Islet of Langerhans (tissue), 1 donor: ENCODE data around the gene ARAP3.
"Not testable (repeated sequence)": the region's sequence is repeated elsewhere in the genome, so short reads cannot be mapped to it uniquely, and the experiment has no call there.

ENCODE experiments used
- FAIRE-seq: peaks from one replicate; lab custom pipeline; 2011; peaks lifted over from hg19 to GRCh38; lab: Jason Lieb, UNC

Gene ARAP3

DNA sequence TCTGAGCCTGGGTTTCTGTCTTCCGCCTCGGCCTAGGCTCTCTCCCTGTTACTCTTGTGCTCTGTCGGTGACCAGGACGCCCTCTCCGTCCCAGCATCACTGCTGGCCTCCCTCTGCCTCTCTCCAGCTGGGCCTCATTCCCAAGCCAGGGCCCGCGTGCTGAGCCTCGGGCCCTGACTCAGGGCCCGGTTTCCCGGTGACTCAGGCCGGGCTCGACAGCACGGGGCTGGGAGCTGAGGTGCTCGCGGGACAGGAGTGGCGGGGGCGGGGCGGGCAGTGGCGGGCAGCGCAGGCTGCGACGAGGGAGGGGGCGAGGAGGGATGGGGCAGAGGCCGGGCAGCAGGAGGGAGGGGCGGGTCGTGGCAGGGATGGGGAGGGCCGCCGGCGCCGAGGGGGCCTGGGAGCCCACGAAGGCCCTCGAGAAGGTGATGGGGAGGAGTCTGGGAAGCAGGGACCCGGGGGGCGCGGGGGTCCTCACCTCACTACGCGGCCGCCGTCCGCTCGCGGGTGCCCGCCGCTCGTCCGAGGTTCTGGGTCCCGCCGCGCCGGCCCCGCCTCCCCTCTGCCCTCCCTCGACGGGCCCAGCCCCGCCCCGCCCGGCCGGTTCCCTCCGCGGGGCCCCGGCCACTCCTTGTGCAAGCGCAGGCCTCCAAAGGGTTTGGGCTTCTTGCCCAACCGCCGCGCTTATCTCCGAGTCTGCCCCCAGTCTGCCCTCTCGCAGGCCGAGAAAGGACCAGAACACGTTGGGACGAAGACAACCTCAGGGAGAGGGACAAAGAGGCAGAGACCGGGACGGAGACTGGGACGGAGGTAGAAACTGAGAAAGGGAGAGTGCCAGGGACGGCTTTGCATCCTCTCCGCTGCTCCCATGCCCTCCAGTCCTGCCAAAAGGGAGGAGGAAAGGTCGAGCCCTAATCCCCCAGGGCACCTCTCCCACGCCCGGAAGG, at the start of gene ARAP3:
ARAP3 (minus strand) TSS at position 536 of the 947 bp plus-strand sequence. CDS start 1,744 bp downstream, outside the sequence.
- FAIRE-seq, result no peak

DNA sequence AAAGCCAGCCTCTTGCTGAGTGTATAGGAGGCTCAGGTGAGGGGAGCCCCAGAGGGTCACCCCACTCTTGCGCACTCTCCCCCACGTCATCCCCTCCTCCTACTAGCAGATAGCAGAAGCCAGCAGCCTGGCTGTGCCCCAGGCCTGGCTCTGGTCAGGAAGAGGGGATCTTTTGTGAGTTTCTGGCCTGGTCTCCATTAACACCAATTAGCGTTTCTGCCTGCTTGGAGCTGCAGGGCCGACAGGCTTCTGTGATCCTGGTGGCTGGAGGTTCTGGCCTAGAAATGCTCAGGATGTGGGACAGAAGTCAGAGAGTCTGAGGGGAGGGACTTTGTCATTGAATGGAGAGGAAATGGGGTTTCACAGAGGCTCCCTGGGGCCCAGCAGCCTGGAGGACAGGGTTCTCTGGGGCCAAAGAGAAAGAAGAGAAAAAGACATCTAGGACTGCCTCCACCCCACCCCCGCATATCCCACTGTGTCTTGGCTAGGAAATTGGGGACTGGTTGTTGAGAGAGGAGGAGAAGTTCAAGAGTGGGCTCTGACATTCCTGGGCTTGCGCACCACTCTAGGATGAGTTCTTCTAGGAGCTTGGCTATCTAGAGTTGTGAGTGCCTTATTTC, 47.5 kb upstream of the ARAP3 start:
- no peak for FAIRE-seq

- FAIRE-seq, result no peak
Measured at GRCh38 chr5:141725891-141726290, 43.9 kb upstream of the ARAP3 start.

DNA sequence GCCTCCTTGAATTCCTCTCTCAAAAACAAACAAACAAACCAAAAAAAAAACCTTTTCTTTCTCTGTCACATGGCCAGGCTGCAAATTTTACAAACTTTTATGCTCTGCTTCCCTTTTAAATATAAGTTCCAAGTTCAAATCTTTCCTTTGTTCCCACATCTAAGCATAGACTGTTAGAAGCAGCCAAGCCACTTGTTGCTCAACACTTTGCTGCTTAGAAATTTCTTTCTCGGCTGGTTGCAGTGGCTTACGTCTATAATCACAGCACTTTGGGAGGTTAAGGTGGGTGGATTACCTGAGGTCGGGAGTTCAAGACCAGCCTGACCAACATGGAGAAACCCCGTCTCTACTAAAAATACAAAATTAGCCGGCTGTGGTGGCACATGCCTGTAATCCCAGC, 43.1 kb upstream of the ARAP3 start:
- FAIRE-seq, result not testable (repeated sequence)

GRCh38 chr5:141722266-141722665, 40.2 kb upstream of the ARAP3 start:
- FAIRE-seq, result no peak

GRCh38 chr5:141717043-141717442, 35.0 kb upstream of the ARAP3 start:
- no peak for FAIRE-seq

DNA sequence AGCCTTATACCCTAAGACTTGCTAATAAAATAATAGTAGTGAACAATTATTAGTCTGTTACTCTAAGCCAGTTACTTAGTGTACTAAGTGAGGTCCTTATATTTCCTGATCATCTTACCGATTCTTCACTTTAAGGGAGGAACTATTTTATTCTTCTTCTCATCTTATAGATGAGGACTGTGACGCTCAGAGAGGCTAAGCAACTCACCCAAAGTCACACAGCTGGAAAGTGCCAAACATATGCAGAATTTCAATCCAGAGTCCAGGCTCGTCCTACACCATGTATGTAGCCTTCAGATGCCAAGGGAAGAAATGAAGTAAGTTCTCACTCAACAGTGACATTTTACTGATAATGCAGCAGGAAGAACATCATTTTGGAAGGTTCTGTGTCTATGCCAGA, 34.4 kb upstream of the ARAP3 start:
- no peak for FAIRE-seq

- FAIRE-seq, result no peak
Measured at GRCh38 chr5:141716009-141716408, 34.0 kb upstream of the ARAP3 start.

GRCh38 chr5:141715346-141715905, 33.4 kb upstream of the ARAP3 start:
- FAIRE-seq, result no peak

DNA sequence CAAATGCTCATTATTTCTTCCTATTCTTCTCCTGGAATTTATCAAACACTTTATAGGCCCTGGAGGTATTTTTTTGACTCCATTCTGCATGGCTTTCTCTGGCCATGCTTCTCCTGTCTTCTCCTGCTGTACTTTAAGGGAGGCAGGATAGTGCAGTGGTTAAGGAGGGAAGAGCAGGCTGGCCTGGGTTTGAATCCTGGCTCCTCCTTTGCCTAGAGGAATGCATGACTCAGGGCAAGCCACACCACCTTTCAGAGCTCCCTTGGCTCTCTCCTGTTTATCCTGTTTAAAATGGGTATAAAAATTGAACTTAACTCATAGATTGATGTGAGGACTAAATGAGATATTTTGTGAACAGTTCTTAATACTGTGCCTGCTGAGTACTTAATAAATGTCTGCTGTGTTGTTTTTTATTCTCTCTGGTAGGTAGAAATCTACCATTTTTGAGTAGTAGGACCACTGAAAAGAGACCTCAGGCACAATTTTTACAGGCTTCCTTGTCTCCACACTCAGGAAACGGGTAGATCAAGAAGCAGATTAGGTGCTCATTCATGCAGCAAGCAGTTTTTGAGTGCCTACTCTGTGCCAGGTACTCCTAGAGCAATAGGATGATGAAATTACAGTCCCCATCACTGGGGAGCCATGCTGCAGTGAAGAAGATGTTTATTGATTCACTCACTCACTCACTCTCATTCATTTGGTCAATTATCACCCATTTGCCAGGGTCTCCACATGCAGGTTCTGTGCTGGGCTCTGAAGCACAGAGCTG, 32.7 kb upstream of the ARAP3 start:
- FAIRE-seq, result no peak

DNA sequence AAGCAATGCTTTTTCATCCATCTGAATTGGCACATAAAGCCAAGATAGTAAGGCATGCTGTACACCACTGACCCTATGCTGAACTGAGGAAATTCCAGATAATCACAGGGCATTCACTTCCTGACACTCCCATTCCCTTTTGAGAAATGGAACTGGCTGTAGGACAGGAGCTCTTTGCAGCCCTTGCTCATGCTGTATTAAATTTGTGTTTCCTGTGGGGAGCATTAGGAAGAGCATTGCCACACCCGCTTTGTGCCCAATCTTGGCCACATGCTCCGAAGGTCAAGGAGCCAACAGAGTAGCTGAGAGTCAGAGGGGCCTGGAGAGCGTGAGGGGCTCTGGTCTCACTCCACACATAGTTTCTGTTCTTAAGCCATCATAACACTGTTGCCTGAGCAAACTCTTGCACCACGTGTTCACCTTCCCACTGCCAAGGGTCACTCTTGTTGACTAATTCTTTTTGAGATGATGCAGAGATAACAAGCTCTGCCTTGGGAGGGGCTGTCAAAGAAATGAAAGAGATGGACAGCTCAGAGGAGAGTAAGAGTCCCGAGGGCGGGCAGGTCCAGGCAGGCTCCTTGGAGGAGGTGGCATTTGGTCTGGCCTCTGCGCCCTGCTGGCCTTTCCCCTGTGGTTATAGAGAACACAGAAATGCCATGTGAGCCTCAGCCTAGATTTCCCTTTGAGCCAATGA, 31.7 kb upstream of the ARAP3 start:
- FAIRE-seq, result no peak

DNA sequence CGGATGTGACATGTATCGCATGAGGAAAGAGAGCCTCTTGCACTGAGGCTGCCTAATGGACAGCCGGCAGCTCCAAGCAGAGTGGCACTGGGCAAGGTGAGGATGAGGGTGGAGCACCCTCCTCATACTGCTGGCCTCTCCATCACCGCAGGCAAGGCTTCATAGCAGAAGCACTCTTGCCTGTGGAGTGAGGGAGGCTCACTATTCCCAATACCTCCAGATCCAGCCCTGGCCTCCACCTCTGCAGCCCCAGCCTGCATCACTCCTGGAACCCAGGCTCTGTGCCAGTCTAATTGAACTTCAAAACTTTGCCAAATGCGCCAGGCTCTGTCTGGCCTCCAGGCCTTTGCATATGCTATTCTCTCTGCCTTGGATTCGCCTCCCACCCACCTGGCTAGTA, 29.7 kb upstream of the ARAP3 start:
- FAIRE-seq, result no peak

DNA sequence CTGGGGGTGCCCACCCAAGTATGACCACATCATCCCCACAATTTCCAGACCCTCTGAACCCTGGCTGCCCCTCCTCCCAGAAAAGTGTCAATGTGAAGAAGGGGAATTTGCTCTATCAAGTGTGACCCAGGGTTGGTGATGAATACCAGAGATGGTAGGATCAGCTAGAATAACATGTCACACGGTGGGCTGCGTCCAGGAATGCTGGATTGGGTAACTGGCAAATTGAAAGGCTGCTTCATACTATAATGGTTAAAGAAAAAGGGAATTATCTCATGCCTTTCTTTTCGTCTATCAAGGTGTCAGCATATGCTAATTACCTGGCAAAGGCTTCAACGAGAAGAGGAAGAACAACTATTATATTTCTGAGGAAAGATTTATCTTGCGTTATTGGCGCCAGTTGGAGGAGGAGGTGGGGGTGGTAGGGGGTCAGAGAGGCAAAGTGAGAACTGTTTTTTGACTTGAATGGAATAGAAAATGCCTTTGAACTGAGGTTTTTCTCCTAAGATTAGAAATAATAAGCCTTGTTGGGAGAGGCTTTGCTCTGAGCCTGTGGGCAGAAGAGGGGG, 27.8 kb upstream of the ARAP3 start:
- no peak for FAIRE-seq

GRCh38 chr5:141708016-141708415, 26.0 kb upstream of the ARAP3 start:
- FAIRE-seq, result no peak

DNA sequence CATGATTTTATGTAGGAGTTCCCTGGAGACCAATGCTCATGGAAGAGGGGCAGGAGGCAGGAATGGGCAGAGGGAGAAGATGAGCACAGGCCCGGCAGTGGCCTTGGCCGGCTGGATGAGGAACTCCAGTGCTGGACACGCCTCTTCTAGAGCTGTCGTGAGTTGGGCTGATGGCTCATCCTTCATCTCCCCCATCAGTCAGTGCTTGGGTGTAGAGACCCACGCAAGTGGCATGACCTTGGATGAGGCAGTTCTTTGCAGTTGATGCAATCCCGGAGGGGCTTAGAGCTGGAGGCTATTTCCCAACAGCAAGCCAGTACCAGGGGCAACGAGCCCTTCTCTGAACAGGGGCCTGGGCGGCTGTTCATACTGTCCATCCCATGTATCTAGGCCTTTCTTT, 25.5 kb upstream of the ARAP3 start:
- no peak for FAIRE-seq

DNA sequence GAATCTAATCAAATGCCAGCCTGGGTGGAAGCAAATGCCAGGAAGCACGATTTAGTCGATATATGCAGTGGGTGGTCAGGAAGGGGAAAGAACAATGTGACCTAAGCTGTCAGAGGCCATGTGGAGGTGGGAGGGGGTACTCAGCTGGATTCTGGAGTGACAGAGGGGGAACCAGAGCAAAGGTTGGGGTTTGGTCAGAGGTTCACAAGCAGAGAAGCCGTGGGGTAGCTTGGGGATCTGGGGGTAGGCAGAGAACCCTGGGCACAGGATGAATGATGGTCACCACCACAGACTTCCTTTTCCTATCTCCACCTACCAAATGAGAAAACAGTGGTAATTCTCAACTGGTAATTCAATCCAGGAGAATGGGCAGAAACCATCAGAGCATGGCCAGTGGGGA, 24.1 kb upstream of the ARAP3 start:
- FAIRE-seq, result no peak

- no peak for FAIRE-seq
Measured at GRCh38 chr5:141705469-141705868, 23.4 kb upstream of the ARAP3 start.

DNA sequence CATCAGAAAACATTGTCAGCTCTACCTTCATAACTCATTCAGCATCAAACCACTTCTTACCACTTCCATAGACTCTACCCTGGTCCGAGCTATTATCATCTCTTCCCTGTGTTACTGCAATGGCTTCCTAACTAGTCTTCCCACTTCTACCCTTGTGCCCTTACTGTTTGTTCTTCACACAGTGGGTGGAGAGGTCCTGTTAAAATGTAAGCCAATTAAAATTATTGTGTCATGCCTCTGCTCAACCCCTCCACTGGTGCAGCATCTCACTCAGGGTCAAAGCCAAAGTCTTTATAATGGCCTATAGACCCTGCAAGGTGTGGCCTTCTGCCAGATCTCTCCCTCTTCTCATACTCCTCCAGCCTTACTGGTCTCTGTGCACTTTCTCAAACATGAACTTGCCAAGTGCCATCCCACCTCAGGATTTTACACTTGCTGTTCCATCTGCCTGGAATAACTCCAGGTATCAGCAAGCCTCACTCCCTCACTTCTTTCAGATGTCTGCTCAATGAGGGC, 22.8 kb upstream of the ARAP3 start:
- no peak for FAIRE-seq

- FAIRE-seq, result no peak
Measured at GRCh38 chr5:141703133-141703561, 21.1 kb upstream of the ARAP3 start.

DNA sequence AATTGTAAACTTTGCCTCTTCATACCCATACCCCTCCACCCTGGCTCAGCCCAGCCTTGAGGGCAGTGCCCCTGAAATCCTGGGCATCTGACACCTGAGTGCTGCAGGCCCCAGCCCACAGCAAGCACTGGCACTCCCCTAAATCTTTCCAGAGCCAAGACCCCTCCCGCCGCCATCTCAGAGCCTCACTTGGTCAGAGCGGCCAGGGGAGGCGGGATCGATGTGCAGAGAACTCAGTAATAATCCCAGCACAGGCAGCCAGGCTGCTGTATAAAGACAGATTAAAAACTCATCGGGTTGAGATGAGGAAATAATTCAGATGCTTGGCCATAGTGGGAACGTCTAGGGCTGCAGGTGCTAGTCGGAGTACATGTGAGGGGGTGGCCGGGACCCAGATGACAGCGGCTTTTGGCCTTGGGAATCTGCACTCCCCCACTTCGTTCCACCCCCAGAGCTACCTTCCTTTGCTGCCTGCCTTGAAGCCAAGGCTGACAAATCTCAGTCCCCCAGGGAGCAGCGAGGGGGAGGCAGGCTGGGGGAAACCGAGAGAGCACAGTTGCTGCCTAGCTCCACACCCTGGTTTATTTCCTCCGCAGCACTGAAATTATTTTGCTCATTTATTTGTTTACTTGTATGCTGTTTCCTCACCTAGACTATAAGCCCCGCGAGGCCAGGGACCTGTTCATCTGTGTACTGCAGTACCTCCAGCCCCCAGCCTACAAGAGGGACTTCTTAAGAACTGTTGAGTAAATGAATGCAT, 19.5 kb upstream of the ARAP3 start:
- FAIRE-seq, result no peak

GRCh38 chr5:141697586-141697985, 15.6 kb upstream of the ARAP3 start:
- no peak for FAIRE-seq
